NCI-H1105 treated with DMSO at 0.1 percent for 48 hours (cell line): ENCODE results near the gene FCSK.
"Not testable (repeated sequence)": the region's sequence is repeated elsewhere in the genome, so short reads cannot be mapped to it uniquely, and the experiment has no call there.

Experiments
- DNase-seq: peaks from one replicate; lab custom pipeline; 2025; lab: John Stamatoyannopoulos, UW

The FCSK gene

DNA sequence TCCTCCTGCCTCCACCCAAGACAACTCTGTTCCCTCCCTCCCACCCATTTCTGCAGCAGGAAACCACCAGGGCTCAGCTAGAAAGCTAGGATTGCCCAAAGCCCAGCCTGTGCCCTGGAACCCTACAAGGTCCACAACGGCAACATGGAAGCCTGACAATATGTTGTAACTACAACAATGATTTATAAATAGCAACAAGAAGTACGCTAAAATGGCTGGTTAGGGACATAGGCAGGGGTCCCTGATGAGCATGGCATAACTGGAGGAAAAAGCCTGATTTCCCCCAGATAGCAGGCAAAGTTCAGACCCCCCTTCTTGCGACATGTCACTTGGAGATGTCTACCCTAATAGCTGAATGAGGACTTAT is 22.1 kb upstream of the FCSK start:
- DNase-seq: no peak

DNA sequence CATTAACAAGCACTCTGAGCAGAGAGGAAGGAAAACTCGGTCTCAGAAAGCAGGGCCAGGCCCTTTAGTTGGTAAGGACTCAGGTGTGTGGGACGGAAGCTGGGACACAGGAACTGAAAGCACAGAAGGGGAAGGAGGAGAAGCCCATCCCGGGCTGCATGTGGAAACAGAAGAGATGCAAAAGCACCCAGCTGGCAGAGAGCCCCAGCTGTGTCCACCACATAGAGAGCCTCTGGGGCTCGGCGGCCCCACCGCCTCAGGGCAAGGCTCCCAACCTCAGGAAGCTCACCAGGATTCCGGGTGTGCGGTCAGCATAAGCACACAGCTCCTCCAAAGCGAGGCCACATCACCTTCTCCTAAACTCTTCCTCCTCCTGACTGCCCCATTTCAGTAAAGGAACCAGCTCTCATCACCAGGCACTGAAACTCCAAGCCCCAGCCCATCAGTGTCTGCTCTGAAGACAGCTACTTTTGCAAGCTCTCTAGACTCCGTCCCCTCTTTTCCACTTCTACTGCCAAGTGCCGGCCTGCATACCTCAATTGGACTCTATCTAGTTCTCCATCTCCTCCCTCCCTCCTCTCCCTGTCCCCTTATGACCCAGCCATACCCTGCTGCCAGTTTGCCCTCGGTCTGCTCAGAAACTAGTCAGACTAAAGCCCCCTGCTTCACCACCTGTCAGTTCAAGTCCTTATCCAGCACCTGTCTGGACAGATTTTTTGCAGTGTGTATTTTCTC is 21.5 kb upstream of the FCSK start:
- DNase-seq: no peak

GRCh38 chr16:70433458-70434103 is 20.8 kb upstream of the FCSK start:
- no peak for DNase-seq

DNA sequence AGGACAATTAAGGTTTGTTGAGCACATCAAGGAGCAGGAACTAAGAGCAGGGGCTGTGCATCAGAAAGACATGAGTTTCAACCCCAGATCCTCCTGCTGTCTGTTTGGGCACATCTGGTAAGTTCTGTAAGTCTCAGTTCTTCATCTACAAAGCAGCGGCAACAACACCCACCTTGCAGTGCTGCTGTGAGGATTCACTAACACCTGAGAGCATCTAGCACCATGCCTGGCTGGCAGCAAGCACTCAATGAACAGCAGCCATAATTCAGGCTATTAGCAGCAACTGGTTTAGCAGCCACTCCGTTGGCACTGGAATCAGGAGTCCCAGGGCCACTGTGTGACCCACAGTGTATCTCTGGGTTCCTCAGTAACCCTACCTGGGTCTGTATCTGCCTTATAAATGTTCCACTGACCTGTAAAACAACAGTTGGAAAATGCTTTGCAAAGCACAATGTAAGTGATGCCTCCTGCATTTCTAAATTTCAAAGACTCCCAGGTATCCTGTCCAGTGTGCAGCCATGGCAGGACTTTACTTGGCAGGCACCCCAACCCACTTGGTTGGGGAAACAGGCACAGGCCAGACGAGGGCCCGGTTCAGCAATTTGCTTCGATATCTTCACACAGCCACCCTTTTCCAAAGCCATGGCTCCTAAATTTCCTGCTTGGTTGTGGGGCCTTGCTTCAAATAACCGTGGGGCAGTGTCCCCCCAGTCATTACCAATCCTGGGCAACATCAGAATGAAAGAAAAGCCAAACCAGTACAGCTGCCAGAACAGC is 19.7 kb upstream of the FCSK start:
- DNase-seq: no peak

GRCh38 chr16:70437017-70437581 is 17.3 kb upstream of the FCSK start:
- no peak for DNase-seq

DNA sequence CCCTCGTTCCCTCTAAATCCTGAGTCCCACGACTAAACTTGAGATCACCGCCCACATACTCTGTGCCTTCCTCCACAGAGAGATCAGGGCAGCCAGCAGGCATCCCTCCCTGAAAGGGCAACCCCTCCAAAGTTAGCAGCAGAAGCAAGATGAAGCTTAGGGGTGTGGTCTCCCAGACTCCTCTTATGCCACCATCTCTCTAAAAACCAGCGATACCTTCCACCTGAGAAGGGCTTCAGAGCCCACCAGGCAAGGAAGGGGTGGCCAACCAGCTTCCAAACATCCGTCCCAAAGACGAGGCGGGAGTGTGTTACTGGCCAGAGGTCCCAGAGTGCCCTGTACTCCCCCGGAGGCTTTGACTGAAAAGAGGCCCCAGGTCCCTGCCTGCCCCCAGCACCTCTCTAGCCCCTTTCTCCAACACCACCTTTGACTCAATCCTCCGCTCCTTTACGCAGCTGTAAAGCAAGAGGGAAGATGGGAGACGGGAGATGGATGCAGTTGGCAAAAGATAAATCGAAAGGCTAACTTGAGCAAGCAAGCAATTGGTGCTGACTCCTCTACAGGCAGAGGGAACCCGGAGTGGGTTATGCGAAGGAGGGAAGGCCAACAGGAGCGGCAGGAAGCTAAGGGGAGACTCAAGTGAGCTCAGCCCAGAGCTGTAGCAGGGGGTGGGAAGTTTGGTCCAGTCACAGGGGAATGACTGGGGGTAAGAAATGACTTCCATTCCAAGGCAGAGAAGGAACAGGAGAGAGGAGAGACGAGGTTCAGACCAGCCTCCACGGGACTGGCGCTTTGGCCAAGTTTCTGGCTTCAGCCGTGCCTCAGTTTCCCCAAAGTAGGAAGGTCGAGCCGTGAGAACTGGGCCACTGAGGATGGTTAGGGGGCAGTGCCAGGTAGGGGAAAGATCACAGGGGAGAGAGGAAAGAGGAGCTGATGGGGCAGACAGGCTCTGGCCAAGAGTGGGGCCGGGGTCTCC is 16.5 kb upstream of the FCSK start:
- DNase-seq: no peak

- no peak for DNase-seq
These were observed 15.8 kb upstream of the FCSK start for GRCh38 chr16:70438585-70438968.

GRCh38 chr16:70438969-70439862 is 15.2 kb upstream of the FCSK start, which contains the start of gene ST3GAL2:
ST3GAL2 (minus strand) TSS chr16:70439100; CDS start chr16:70398530, 40,570 bp downstream.
- DNase-seq: peak; percentile 85

- DNase-seq: no peak
These were observed 14.2 kb upstream of the FCSK start for GRCh38 chr16:70440009-70440692.

- DNase-seq: no peak
These were observed 12.9 kb upstream of the FCSK start for GRCh38 chr16:70441406-70441990.

DNA sequence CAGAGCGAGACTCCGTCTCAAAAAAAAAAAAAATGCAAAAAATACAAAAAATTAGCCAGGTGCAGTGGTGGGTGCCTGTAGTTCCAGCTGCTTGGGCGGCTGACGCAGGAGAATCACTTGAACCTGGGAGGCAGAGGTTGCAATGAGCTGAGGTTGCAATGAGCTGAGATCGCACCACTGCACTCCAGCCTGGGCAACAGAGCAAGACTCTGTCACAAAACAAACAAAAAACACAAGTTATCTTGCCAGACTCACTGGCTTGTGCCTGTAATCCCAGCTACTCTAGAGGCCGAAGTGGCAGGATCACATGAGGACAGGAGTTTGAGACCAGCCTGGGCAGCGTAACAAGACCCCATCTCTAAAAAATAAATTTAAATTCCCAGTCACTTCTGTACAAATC is 12.1 kb upstream of the FCSK start:
- no peak for DNase-seq

- DNase-seq: no peak
These were observed 9.9 kb upstream of the FCSK start for GRCh38 chr16:70444249-70445063.

DNA sequence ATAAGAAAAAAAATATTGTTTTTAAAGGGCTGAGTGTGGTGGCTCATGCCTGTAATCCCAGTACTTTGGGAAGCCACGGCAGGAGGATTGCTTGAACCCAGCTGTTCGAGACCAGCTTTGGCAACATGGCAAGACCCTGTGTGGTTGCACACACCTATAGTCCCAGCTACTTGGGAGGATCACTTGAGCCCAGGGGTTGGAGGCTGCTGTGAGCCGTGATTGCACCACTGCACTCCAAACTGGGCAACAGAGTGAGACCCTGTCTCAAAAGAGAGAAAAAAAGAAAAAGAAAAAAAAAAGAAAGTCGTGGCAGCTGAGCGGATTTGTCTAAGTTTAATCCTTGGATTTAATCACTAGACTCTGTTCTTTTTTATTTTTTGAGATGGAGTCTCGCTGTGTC is 6.3 kb upstream of the FCSK start:
- DNase-seq: no peak

GRCh38 chr16:70450142-70451003 is 4.0 kb upstream of the FCSK start:
- not testable (repeated sequence) for DNase-seq

GRCh38 chr16:70451004-70451340 is 3.4 kb upstream of the FCSK start:
- DNase-seq: not testable (repeated sequence)

GRCh38 chr16:70453117-70453891 is 1.1 kb upstream of the FCSK start:
- no peak for DNase-seq

- no peak for DNase-seq
These were observed 538 bp upstream of the FCSK start for GRCh38 chr16:70453892-70454221.
